Hepatocyte (in vitro differentiated cells): ENCODE data around the gene FSHR. TPM values are rescaled to one million over a fixed set of nuclear protein-coding genes. Genes with fewer than 3 reads are reported as not detected.

ENCODE experiments used
- DNase-seq: peaks from one replicate; pipeline ENCODE4 v3.0.0-alpha.2; 2016; ENCODE audit warnings: low spot score
- H2AFZ ChIP-seq: fragments of 200-600 bp; sonication (generic); 2 replicates; pipeline ENCODE4 v1.6.0; 2016; ENCODE audit warnings: antibody characterized with exemption, mild to moderate bottlenecking
- H3K27ac ChIP-seq: fragments of 200-600 bp; sonication (generic); 2 replicates; pipeline ENCODE4 v1.5.1; 2016; ENCODE audit warnings: mild to moderate bottlenecking
- H3K27me3 ChIP-seq: fragments of 200-600 bp; sonication (generic); 2 replicates; pipeline ENCODE4 v1.6.1; 2016
- H3K36me3 ChIP-seq: fragments of 200-600 bp; sonication (generic); replicated peaks from 2 replicates; pipeline ENCODE4 v1.5.1; 2016; ENCODE audit warnings: low read depth; ENCODE audit not compliant: insufficient read depth
- H3K4me1 ChIP-seq: fragments of 200-600 bp; sonication (generic); 2 replicates; pipeline ENCODE4 v1.5.1; 2016; ENCODE audit warnings: mild to moderate bottlenecking, moderate library complexity; ENCODE audit not compliant: insufficient read depth
- H3K4me2 ChIP-seq: fragments of 200-600 bp; sonication (generic); 2 replicates; pipeline ENCODE4 v1.6.0; 2016
- H3K4me3 ChIP-seq: fragments of 200-600 bp; sonication (generic); 2 replicates; pipeline ENCODE4 v1.5.1; 2016; ENCODE audit warnings: mild to moderate bottlenecking
- H3K79me2 ChIP-seq: fragments of 200-600 bp; sonication (generic); 2 replicates; pipeline ENCODE4 v1.6.0; 2017; ENCODE audit warnings: mild to moderate bottlenecking
- H3K9me2 ChIP-seq: fragments of 200-600 bp; sonication (generic); replicated peaks from 2 replicates; pipeline ENCODE4 v1.6.0; 2017; ENCODE audit warnings: mild to moderate bottlenecking; ENCODE audit not compliant: insufficient read depth
- H3K9me3 ChIP-seq: fragments of 200-600 bp; sonication (generic); 2 replicates; pipeline ENCODE4 v1.5.1; 2016; ENCODE audit warnings: low read depth, mild to moderate bottlenecking
- H4K20me1 ChIP-seq: fragments of 200-600 bp; sonication (generic); 2 replicates; pipeline ENCODE4 v1.6.0; 2016; ENCODE audit warnings: mild to moderate bottlenecking; ENCODE audit not compliant: insufficient read depth, poor library complexity, severe bottlenecking
- CTCF ChIP-seq: fragments of 200-600 bp; sonication (generic); IDR thresholded peaks from 2 replicates; pipeline ENCODE4 v1.5.1; 2016; ENCODE audit warnings: antibody characterized with exemption, mild to moderate bottlenecking; ENCODE audit not compliant: poor library complexity
- EZH2 ChIP-seq: fragments of 200-600 bp; sonication (generic); IDR thresholded peaks from 2 replicates; pipeline ENCODE4 v1.6.1; 2016; ENCODE audit warnings: antibody characterized with exemption, mild to moderate bottlenecking, borderline replicate concordance
- EZH2phosphoT487 ChIP-seq: fragments of 200-600 bp; sonication (generic); IDR thresholded peaks from one replicate; pipeline ENCODE4 v1.6.1; 2018; ENCODE audit warnings: antibody characterized with exemption, mild to moderate bottlenecking, low read depth, moderate library complexity; ENCODE audit not compliant: unreplicated experiment, severe bottlenecking
- WGBS: methylation state at CpG from one replicate; pipeline ENCODE4 v1.1.6; 2016; ENCODE audit warnings: low lambda C conversion rate; ENCODE audit errors: missing lambda C conversion rate; 5-methylcytosine and 5-hydroxymethylcytosine counted together
- polyA plus RNA-seq: library from polyadenylated mRNA; unstranded; fragments of >200 nt; fragmentation: Nextera tagmentation; extraction: Ambion mirVana; gene quantifications from 2 replicates; pipeline ENCODE4 v1.2.1, GENCODE V29; 2016
- total RNA-seq: library from RNA; depleted of rRNA; stranded (reverse); fragments of >200 nt; gene quantifications from 2 replicates; pipeline ENCODE4 v1.2.3, GENCODE V29; 2014

The FSHR gene
- total and polyA plus RNA-seq, 2 experiments from 2014 or later: 0.20 to 0.40 TPM

GRCh38 chr2:49177194-49177593, 22.9 kb upstream of the FSHR start:
- Histone ChIP-seq H3K9me3 (no peaks in the 10 kb centered on the region), H3K9me2 (no peaks in the 10 kb centered on the region), H3K4me2 (no peak overlapping the region), H3K27ac (no peak overlapping the region), H2AFZ (no peak overlapping the region), H3K27me3 (no peaks in the 10 kb centered on the region), H3K36me3 (no peaks in the 10 kb centered on the region), H3K4me1 (no peaks in the 10 kb centered on the region), H4K20me1 (no peaks in the 10 kb centered on the region), H3K79me2 (no peaks in the 10 kb centered on the region), H3K4me3 (no peak overlapping the region)
- no peak for DNase-seq
- TF ChIP-seq EZH2: no peak
- TF ChIP-seq CTCF: no peak
- TF ChIP-seq EZH2phosphoT487: no peak
- WGBS: 100% methylated on average over 1 of the region's 1 CpG

- Histone ChIP-seq H3K27me3 (no peaks in the 10 kb centered on the region), H3K4me1 (no peaks in the 10 kb centered on the region), H3K9me3 (no peaks in the 10 kb centered on the region), H3K9me2 (no peaks in the 10 kb centered on the region), H3K27ac (no peak overlapping the region), H3K4me3 (no peak overlapping the region), H3K4me2 (no peak overlapping the region), H2AFZ (no peak overlapping the region), H3K36me3 (no peaks in the 10 kb centered on the region), H4K20me1 (no peaks in the 10 kb centered on the region), H3K79me2 (no peaks in the 10 kb centered on the region)
- TF ChIP-seq CTCF (no peak), EZH2 (no peak)
- WGBS: 74% methylated on average over 3 of the region's 3 CpGs
- DNase-seq: no peak
Observed at GRCh38 chr2:49175831-49176230, 21.5 kb upstream of the FSHR start.

GRCh38 chr2:49174750-49175149, 20.4 kb upstream of the FSHR start:
- Histone ChIP-seq H4K20me1 (no peaks in the 10 kb centered on the region), H3K9me2 (no peaks in the 10 kb centered on the region)
- 73% methylated on average over 3 of the region's 3 CpGs for WGBS

More at GRCh38 chr2:49174750-49175149, 20.4 kb upstream of the FSHR start:
- H3K9me3 ChIP-seq: no peaks in the 10 kb centered on the region
- no peaks in the 10 kb centered on the region for H3K36me3 ChIP-seq
- H3K4me3 ChIP-seq: no peak overlapping the region
- no peaks in the 10 kb centered on the region for H3K4me1 ChIP-seq
- no peak overlapping the region for H3K27ac ChIP-seq
- no peak overlapping the region for H2AFZ ChIP-seq
- DNase-seq: no peak
- H3K27me3 ChIP-seq: no peaks in the 10 kb centered on the region
- no peak for TF ChIP-seq EZH2phosphoT487
- TF ChIP-seq CTCF: no peak
- TF ChIP-seq EZH2: no peak
- no peaks in the 10 kb centered on the region for H3K79me2 ChIP-seq
- no peak overlapping the region for H3K4me2 ChIP-seq
